ENCODE measurements around the gene FAM219A. TPM values are rescaled to one million over a fixed set of nuclear protein-coding genes. Genes with fewer than 3 reads are reported as not detected.
"Not testable (repeated sequence)": the region's sequence is repeated elsewhere in the genome, so short reads cannot be mapped to it uniquely, and the experiment has no call there.

Gene FAM219A
- total RNA-seq, 2 donors from 2014 or later, result 6.8 to 7.2 TPM

DNA sequence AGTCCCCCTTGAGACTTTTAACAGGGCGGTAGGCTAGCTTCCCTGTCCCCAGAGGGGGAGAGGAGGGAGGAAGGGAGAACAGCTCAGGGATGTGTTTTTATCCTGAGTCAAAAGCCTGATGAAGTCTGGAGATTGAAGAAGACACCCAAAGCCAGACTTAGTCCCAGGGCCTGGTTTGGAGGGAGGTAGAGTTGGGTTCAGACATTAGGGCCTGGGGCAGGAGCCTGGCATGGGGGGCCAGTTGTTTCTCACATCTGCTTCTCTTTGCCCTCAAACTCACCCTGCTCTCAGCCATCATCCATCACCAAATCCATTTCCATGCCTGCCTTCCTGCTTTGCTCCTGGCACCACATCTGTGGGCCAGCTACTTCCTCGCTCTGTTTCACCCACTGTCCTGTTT, 84.6 kb downstream of the FAM219A start:
- DNase-seq, result no peak
- intact Hi-C loops (cut with DNase I, micrococcal nuclease), result no loop called here
- ATAC-seq, result no peak

DNA sequence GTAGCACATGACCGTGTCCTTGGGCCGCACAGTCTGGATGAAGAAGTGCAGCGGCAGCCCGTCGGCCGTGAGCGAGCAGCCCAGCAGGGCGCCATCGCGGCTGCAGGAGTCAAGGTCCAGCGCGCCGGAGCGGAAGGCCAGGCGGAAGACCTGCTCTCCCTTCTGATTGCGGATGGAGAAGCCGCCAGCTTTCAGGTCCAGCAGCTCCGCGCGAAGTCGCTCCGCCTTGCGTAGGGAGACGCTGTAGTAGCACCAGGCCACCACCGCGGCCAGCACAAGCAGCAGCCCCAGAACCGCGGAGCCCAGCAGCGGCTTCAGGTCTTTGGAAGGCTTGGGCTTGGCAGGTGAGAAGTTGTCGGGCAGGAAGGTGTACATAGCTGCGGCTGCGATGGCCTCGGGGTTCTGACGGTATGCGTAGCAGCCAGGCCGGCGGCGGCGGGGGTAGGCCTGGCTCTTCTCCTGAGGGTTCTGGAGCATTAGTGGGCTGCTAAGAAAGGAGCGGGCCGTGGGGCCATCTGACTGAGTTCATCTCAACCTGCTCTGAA, 85.8 kb downstream of the FAM219A start:
- no peak for ATAC-seq
- DNase-seq, result no peak
- intact Hi-C loops (cut with DNase I, micrococcal nuclease), result no loop called here

DNA sequence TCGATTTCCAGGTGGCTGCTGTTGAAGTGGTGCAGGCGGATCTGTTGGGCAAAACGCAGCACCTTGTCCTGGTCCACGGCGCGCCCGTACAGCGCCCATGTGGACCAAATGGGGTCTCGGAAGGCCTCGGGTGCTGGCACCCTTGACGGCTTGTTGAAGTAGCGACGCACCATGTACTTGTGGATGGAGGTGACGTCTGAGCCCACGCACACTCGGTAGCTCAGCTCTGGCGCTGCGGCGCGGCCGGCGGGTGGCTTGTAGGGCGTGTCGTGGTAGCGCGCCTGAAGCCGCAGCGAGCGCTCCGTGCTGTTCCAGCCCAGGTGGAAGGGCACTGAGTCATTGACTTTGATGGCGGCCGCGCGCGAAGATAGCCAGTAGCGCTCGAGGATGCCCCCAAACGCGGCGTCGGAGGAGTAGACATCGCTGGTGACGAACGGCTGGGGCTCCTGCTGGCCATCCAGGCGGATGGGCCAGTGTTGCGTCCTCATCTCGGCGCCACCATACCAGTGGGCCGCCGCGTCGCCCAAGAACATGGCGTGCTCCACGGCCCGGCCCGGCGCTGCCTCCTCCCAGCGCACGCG, 86.4 kb downstream of the FAM219A start:
- intact Hi-C loops (cut with DNase I, micrococcal nuclease), result no loop called here

GRCh38 chr9:34370970-34371880, 87.1 kb downstream of the FAM219A start:
- DNase-seq, result no peak
- ATAC-seq, result no peak
- intact Hi-C loops (cut with DNase I, micrococcal nuclease), result no loop called here

More for the DNA sequence above, 86.4 kb downstream of the FAM219A start:
- DNase-seq (no peak), ATAC-seq (no peak)

- intact Hi-C loops (cut with DNase I, micrococcal nuclease), result no loop called here
- DNase-seq, result no peak
Observed at GRCh38 chr9:34370335-34370969, 87.9 kb downstream of the FAM219A start.

GRCh38 chr9:34369636-34370035, 88.7 kb downstream of the FAM219A start:
- no peak for DNase-seq
- no peak for ATAC-seq
- intact Hi-C loops (cut with DNase I, micrococcal nuclease), result no loop called here

More at GRCh38 chr9:34370335-34370969, 87.9 kb downstream of the FAM219A start:
- ATAC-seq, result no peak

DNA sequence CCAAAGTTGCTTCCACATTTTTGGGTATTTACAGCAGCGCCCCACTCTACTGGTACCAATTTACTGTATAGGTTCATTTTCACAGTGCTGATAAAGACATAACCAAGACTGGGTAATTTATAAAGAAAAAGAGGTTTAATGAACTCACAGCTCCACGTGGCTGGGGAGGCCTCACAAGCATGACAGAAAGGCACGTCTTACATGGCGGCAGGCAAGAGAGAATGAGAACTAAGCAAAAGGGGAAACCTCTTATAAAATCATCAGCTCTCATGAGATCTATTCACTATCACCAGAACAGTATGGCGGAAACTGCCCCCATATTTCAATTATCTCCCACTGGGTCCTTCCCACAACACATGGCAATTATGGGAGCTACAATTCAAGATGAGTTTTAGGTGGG, 89.6 kb downstream of the FAM219A start:
- intact Hi-C loops (cut with DNase I, micrococcal nuclease); DNase-seq; ATAC-seq: not testable (repeated sequence)

GRCh38 chr9:34367751-34368410, 90.5 kb downstream of the FAM219A start:
- DNase-seq; intact Hi-C loops (cut with DNase I, micrococcal nuclease): not testable (repeated sequence)

DNA sequence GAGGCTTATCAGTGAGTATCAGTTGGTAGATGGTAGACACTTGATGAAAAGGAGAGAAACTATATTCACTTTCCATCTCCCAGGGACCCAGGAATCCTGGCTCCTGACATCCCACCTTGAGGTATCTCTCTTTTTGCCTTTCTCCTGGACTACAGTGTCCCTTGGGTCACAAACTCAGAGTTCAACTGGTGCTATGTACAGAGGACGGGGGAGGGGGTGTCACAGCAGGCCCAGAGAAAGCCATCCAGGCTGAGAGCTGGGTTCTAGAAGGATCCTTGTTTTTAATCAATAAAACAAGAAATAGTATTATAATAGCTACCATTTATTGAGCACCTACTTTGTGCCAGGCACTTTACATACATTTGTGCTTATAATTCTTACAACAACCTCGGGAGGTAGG, 92.0 kb downstream of the FAM219A start:
- DNase-seq, result no peak
- no peak for ATAC-seq
- intact Hi-C loops (cut with DNase I, micrococcal nuclease), result no loop called here

More at GRCh38 chr9:34367751-34368410, 90.5 kb downstream of the FAM219A start:
- not testable (repeated sequence) for ATAC-seq

DNA sequence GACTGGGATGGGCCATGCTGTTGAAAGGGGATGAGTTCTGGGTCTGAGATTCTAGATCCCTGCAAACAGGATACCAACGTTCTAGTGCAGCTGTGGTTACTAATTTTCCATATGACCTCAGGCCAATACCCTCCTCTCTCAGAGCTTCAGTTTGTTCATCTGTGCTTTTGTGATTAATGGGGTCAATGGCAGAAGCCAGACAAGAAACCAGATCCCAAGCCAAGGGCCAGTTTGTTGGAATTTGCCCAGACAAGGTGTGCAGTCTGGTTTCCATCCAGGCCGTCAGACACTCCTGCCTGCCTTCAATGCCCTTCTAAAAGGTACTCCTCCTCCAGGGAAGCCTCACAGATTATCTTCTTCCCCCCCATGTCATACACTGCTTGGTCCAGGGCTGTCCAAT, 93.1 kb downstream of the FAM219A start:
- DNase-seq (no peak), ATAC-seq (no peak)
- intact Hi-C loops (cut with DNase I, micrococcal nuclease), result no loop called here

DNA sequence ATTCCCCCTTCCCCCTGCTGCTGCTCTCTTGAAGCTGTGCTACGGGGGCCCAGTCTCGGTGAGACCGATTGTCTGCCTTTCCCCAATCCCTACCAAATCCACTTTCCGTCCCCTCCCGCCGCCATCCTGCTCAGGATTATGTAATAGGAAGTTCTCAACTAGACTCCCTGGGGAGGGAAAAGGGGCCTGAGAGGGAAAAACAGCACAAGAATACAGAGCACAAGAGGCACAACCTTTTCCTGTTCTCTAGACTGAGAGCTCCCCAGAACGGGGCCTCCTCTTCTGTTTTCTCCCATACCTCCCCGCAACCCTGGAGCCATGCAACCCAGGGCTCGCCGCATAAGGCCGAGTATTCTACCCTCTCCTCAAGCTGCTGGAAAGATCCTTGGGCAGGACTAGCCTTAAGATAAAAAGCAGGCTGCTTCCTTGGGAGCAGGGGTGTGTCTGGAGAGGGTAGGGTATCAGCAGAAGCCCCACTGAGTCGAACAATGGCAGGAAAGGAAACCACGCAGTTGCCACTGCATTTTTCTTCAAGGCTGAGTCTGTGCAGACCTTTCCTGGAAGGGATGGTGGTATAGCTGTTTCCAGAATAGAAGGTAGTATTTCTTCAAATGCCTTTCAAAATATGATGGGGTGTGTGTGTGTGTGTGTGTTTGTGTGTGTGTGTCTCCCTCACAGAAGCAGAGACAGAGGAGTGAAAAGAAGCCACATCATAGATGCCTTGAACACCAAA, 94.6 kb downstream of the FAM219A start:
- ATAC-seq (no peak), DNase-seq (no peak)
- intact Hi-C loops (cut with DNase I, micrococcal nuclease), result no loop called here

GRCh38 chr9:34362614-34363214, 95.7 kb downstream of the FAM219A start:
- intact Hi-C loops (cut with DNase I, micrococcal nuclease), result no loop called here
- no peak for ATAC-seq
- no peak for DNase-seq

DNA sequence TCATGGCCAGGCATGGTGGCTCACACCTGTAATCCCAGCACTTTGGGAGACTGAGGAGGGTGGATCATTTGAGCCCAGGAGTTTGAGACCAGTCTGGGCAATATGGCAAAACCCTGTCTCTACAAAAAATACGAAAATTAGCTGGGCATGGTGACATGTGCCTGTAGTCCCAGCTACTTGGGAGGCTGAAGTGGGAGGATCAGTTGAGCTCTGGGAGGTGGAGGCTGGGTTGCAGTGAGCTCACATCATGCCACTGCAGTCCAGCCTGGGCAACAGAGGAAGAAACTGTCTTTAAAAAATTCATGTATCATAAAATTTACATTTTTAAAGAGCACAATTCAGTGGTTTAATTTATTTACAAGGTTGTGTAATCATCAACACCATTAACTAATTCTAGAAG, 105.4 kb downstream of the FAM219A start:
- intact Hi-C loops (cut with DNase I, micrococcal nuclease); DNase-seq; ATAC-seq: not testable (repeated sequence)

- ATAC-seq, result peak; percentile 86
- intact Hi-C loops (cut with DNase I, micrococcal nuclease); DNase-seq: not testable (repeated sequence)
Observed at GRCh38 chr9:34352122-34352652, 106.2 kb downstream of the FAM219A start.

GRCh38 chr9:34349324-34349723, 109.0 kb downstream of the FAM219A start:
- no peak for DNase-seq
- no peak for ATAC-seq
- intact Hi-C loops (cut with DNase I, micrococcal nuclease), result no loop called here
